Placental pericyte (primary cell): ENCODE data around the gene PPP1R37. TPM values are rescaled to one million over a fixed set of nuclear protein-coding genes. Genes with fewer than 3 reads are reported as not detected.

Experiments used
- small RNA-seq: library from RNA; depleted of rRNA; stranded (forward); fragments of <200 nt; gene quantifications from one replicate; pipeline ENCODE3, GENCODE V24; 2012; ENCODE audit warnings: low replicate concordance
- total RNA-seq: library from RNA; depleted of rRNA; stranded (reverse); fragments of >200 nt; gene quantifications from 2 replicates; pipeline ENCODE4 v1.2.3, GENCODE V29; 2012

The PPP1R37 gene
- total RNA-seq, result 40.3 and 47.5 TPM in 2 replicates

GRCh38 chr19:45092747-45093678 is at the start of gene PPP1R37:
TSS of gene PPP1R37 (plus strand) at chr19:45093179. CDS start at chr19:45093326, 147 bp downstream.

GRCh38 chr19:45076029-45076850 is 16.7 kb upstream of the PPP1R37 start, which contains the start of gene ZNF296:
TSS of gene ZNF296 (minus strand) at chr19:45076478. CDS start at chr19:45076373, 105 bp downstream.

GRCh38 chr19:45079063-45079910 is 13.7 kb upstream of the PPP1R37 start, which contains the start of gene GEMIN7:
TSS of gene GEMIN7 (plus strand) at chr19:45079260. CDS start at chr19:45090115, 10,855 bp downstream.

GRCh38 chr19:45160870-45161737 is 68.1 kb downstream of the PPP1R37 start, which contains the start of gene NKPD1:
TSS of gene NKPD1 (minus strand) at chr19:45160982. CDS start at chr19:45160150, 832 bp downstream.

GRCh38 chr19:45177817-45178261 is 84.9 kb downstream of the PPP1R37 start, which contains the start of gene TRAPPC6A:
TSS of gene TRAPPC6A (minus strand) at chr19:45178237. CDS start at chr19:45178218, 19 bp downstream.

GRCh38 chr19:45178262-45179071 is 85.5 kb downstream of the PPP1R37 start, which contains the start of gene BLOC1S3:
TSS of gene BLOC1S3 (plus strand) at chr19:45178784. CDS start at chr19:45179297, 513 bp downstream.

Small RNAs within 50 kb of the gene (small RNA-seq; reads per million reads assigned to genes)
- not detected for gene RNU6-611P

Other genes starting within 250 kb of the PPP1R37 start
- 127 and 152 TPM in 2 replicates for gene NECTIN2, start 246.9 kb upstream of the PPP1R37 start, total RNA-seq
- 65.9 and 144 TPM in 2 replicates for gene TOMM40, start 201.9 kb upstream of the PPP1R37 start, total RNA-seq
- 5.9 and 18.4 TPM in 2 replicates for gene APOE, start 187.4 kb upstream of the PPP1R37 start, total RNA-seq
- gene APOC1, start 178.6 kb upstream of the PPP1R37 start, total RNA-seq, result 0.57 and 4.4 TPM in 2 replicates
- gene APOC4, start 150.9 kb upstream of the PPP1R37 start, total RNA-seq, result not detected in 2 replicates
- not detected in 2 replicates for gene APOC2, start 147.1 kb upstream of the PPP1R37 start, total RNA-seq
- gene CLPTM1, start 137.8 kb upstream of the PPP1R37 start, total RNA-seq, result 56.9 and 71.7 TPM in 2 replicates
- 18.9 and 27.4 TPM in 2 replicates for gene RELB, start 91.7 kb upstream of the PPP1R37 start, total RNA-seq
- gene CLASRP, start 54.1 kb upstream of the PPP1R37 start, total RNA-seq, result 27.1 and 30.1 TPM in 2 replicates
- gene ZNF296, start 16.7 kb upstream of the PPP1R37 start, total RNA-seq, result 0.57 TPM in 1 of 2 replicates, not detected in the other
- gene GEMIN7, start 13.9 kb upstream of the PPP1R37 start, total RNA-seq, result 15.1 and 34.5 TPM in 2 replicates
- gene NKPD1, start 67.8 kb downstream of the PPP1R37 start, total RNA-seq, result under 0.01 and 0.29 TPM in 2 replicates
- 1.3 and 12.3 TPM in 2 replicates for gene TRAPPC6A, start 85.1 kb downstream of the PPP1R37 start, total RNA-seq
- 6.7 and 11.6 TPM in 2 replicates for gene BLOC1S3, start 85.6 kb downstream of the PPP1R37 start, total RNA-seq
- gene EXOC3L2, start 152.2 kb downstream of the PPP1R37 start, total RNA-seq, result under 0.01 TPM in 1 of 2 replicates, not detected in the other
- 13.7 and 19.9 TPM in 2 replicates for gene MARK4, start 158.1 kb downstream of the PPP1R37 start, total RNA-seq
- gene CKM, start 229.7 kb downstream of the PPP1R37 start, total RNA-seq, result not detected in 2 replicates
- 0.22 TPM in 1 of 2 replicates, not detected in the other for gene KLC3, start 247.6 kb downstream of the PPP1R37 start, total RNA-seq